CD4-positive, alpha-beta T cell (primary cell): ENCODE data around the gene CASZ1. TPM values are rescaled to one million over a fixed set of nuclear protein-coding genes. Genes with fewer than 3 reads are reported as not detected.

Experiments used
- ATAC-seq: fragments of 200-7000 bp; cut with Tn5 transposase; one replicate; pipeline ENCODE4 v1.10.0; 2022; ENCODE audit warnings: mild to moderate bottlenecking; ENCODE audit not compliant: poor library complexity
- CTCF ChIA-PET: fragments of 350-600 bp; sonication (Branson Sonifier 250); formaldehyde crosslinking; loops from one replicate; lab custom pipeline; 2021; ENCODE audit warnings: antibody characterized with exemption, inconsistent platforms; lab: Charles Lee
- POLR2A ChIA-PET: fragments of 350-600 bp; sonication (Branson Sonifier 250); formaldehyde crosslinking; loops from one replicate; lab custom pipeline; 2021; ENCODE audit warnings: antibody characterized with exemption, inconsistent platforms; lab: Charles Lee
- DNase-seq, 14 experiments: peaks; one replicate each; pipeline ENCODE4 v3.0.0-alpha.2; 2013 to 2020; ENCODE audit warnings: mixed read lengths in 2 of 14
- H3K27ac ChIP-seq, 2 donors: one replicate each; pipeline versions ENCODE4 v1.5.1 to v1.7.0; 2013; ENCODE audit warnings: low read length in 2 of 2, low read depth in 1 of 2, mild to moderate bottlenecking in 1 of 2
- H3K27me3 ChIP-seq, 2 experiments: 1 replicate in 1 of 2; 2 replicates in 1 of 2; pipeline versions ENCODE4 v1.6.1 to v1.7.0; 2013; ENCODE audit warnings: low read length in 2 of 2, control low read depth in 1 of 2, mild to moderate bottlenecking in 1 of 2, moderate library complexity in 1 of 2; ENCODE audit not compliant: insufficient read depth in 2 of 2, control insufficient read depth in 1 of 2
- H3K36me3 ChIP-seq: one replicate; pipeline ENCODE4 v1.6.1; 2013; ENCODE audit warnings: low read length, control low read depth; ENCODE audit not compliant: insufficient read depth
- H3K4me1 ChIP-seq: one replicate; pipeline ENCODE4 v1.6.1; 2013; ENCODE audit warnings: low read length, control low read depth; ENCODE audit not compliant: insufficient read depth
- H3K4me3 ChIP-seq: one replicate; pipeline ENCODE4 v1.5.1; 2013; ENCODE audit warnings: mild to moderate bottlenecking, low read length, moderate library complexity
- H3K9me3 ChIP-seq, 2 experiments: 1 replicate in 1 of 2; 2 replicates in 1 of 2; pipeline versions ENCODE4 v1.6.1 to v1.7.0; 2013; ENCODE audit warnings: low read length in 2 of 2, mild to moderate bottlenecking in 2 of 2, control low read depth in 1 of 2, moderate library complexity in 1 of 2; ENCODE audit not compliant: control insufficient read depth in 1 of 2, insufficient read depth in 1 of 2
- H3K27ac Mint-ChIP-seq: one replicate; pipeline ENCODE4 v1.8.0; 2020; ENCODE audit warnings: mixed read lengths
- H3K27me3 Mint-ChIP-seq: one replicate; pipeline ENCODE4 v1.8.0; 2021; ENCODE audit warnings: mixed read lengths
- H3K36me3 Mint-ChIP-seq: one replicate; pipeline ENCODE4 v1.8.0; 2021; ENCODE audit warnings: low read depth, mixed read lengths
- H3K4me1 Mint-ChIP-seq: one replicate; pipeline ENCODE4 v1.8.0; 2021; ENCODE audit warnings: low read depth, mixed read lengths
- H3K4me3 Mint-ChIP-seq: one replicate; pipeline ENCODE4 v1.8.0; 2020; ENCODE audit warnings: mild to moderate bottlenecking, mixed read lengths
- H3K9me3 Mint-ChIP-seq: one replicate; pipeline ENCODE4 v1.8.0; 2020; ENCODE audit warnings: mixed read lengths
- CTCF ChIP-seq: fragments of 200-600 bp; IDR thresholded peaks from one replicate; pipeline ENCODE4 v1.8.0; 2022; ENCODE audit warnings: antibody characterized with exemption, mild to moderate bottlenecking
- intact Hi-C, 2 experiments: fragments of 100-400 bp; cut with DNase I in 1 of 2; cut with micrococcal nuclease in 1 of 2; formaldehyde crosslinking; loops; one replicate each; pipeline versions ENCODE4 v1.15.1 to v1.9.0; 2023 to 2025; cut with DNase I, micrococcal nuclease
- total RNA-seq, 174 experiments: library from RNA in 2 of 174; stranded (reverse) in 2 of 174; gene quantifications; one replicate each; pipeline ENCODE4 v1.2.3 and lab custom pipeline; 2021 to 2026

Gene CASZ1
- total RNA-seq, 2 experiments from 2014 or later = 21.8 to 22.8 TPM

- CTCF ChIA-PET = interaction anchor here (1.0 kb wide), 1 partner anchor 104 kb away, joined by 5 read pairs; no protein-coding TSS in a partner anchor
- Mint-ChIP-seq H3K27me3 (no peaks in the 10 kb centered on the region), H3K36me3 (peaks cover 38% of the 10 kb centered on the region), H3K27ac (no peak overlapping the region), H3K4me1 (no peaks in the 10 kb centered on the region), H3K4me3 (no peak overlapping the region), H3K9me3 (no peaks in the 10 kb centered on the region)
- no peak for TF ChIP-seq CTCF
- H3K36me3 ChIP-seq = peaks cover 7% of the 10 kb centered on the region
- H3K4me1 ChIP-seq = no peaks in the 10 kb centered on the region
- intact Hi-C loops = no loop called here
- DNase-seq (no peak), ATAC-seq (no peak)
- H3K27ac ChIP-seq = no peak overlapping the region
- no peaks in the 10 kb centered on the region for H3K27me3 ChIP-seq
- POLR2A ChIA-PET = no interaction called here
- no peaks in the 10 kb centered on the region for H3K9me3 ChIP-seq
- no peak overlapping the region for H3K4me3 ChIP-seq
These were observed 185.4 kb downstream of the CASZ1 start for GRCh38 chr1:10610901-10611600.

GRCh38 chr1:10608690-10609089 is 187.8 kb downstream of the CASZ1 start:
- CTCF ChIA-PET = interaction anchor here (0.9 kb wide), 1 partner anchor 101 kb away, joined by 3 read pairs; no protein-coding TSS in a partner anchor
- Histone ChIP-seq H3K4me3 (no peak overlapping the region), H3K4me1 (no peaks in the 10 kb centered on the region), H3K9me3 (no peaks in the 10 kb centered on the region), H3K27me3 (no peaks in the 10 kb centered on the region), H3K27ac (no peak overlapping the region), H3K36me3 (peaks cover 7% of the 10 kb centered on the region)
- Mint-ChIP-seq H3K9me3 (no peaks in the 10 kb centered on the region), H3K27ac (no peak overlapping the region), H3K4me3 (no peak overlapping the region), H3K27me3 (no peaks in the 10 kb centered on the region), H3K36me3 (peaks cover 52% of the 10 kb centered on the region), H3K4me1 (no peaks in the 10 kb centered on the region)
- no peak for DNase-seq
- TF ChIP-seq CTCF = no peak
- POLR2A ChIA-PET = interaction anchor here (0.6 kb wide), 1 partner anchor 524 kb away, joined by 4 read pairs; no protein-coding TSS in a partner anchor
- intact Hi-C loops = no loop called here
- no peak for ATAC-seq

- intact Hi-C loops = no loop called here
- H3K36me3 Mint-ChIP-seq = peaks cover 58% of the 10 kb centered on the region
- no peak overlapping the region for H3K27ac Mint-ChIP-seq
- H3K4me3 Mint-ChIP-seq = no peak overlapping the region
- Histone ChIP-seq H3K36me3 (no peaks in the 10 kb centered on the region), H3K27me3 (no peaks in the 10 kb centered on the region), H3K4me3 (no peak overlapping the region), H3K27ac (no peak overlapping the region), H3K9me3 (no peaks in the 10 kb centered on the region), H3K4me1 (no peaks in the 10 kb centered on the region)
- CTCF ChIA-PET = no interaction called here
- POLR2A ChIA-PET = no interaction called here
- no peaks in the 10 kb centered on the region for H3K4me1 Mint-ChIP-seq
- ATAC-seq (no peak), DNase-seq (no peak)
- H3K9me3 Mint-ChIP-seq = no peaks in the 10 kb centered on the region
- no peak for TF ChIP-seq CTCF
- H3K27me3 Mint-ChIP-seq = no peaks in the 10 kb centered on the region
These were observed 189.2 kb downstream of the CASZ1 start for GRCh38 chr1:10607228-10607627.
